Measurements from ENCODE around the gene FZD10.

FZD10 gene

DNA sequence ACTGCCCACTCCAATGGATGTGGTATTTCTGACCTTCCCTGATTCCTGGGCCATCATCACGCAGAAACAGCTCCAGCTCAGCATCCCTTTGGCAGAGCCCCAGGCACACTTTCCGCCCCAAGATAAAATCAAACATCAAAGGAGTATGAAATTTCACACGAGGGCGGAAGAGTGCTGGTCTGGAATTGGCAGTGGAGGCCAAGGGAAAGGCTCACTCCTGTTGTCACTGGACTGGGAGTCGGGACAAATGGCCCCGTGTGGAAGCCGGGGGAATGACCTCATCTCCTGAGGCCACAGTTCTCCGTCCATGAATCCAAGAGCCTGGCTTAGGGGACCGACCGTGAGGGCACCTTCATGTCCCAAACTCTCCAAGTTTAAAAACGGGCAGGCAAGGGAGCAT is 40.9 kb downstream of the FZD10 start:
- no peak overlapping the region for H3K4me3 ChIP-seq (ENCODE audit: low read depth, low read length)

DNA sequence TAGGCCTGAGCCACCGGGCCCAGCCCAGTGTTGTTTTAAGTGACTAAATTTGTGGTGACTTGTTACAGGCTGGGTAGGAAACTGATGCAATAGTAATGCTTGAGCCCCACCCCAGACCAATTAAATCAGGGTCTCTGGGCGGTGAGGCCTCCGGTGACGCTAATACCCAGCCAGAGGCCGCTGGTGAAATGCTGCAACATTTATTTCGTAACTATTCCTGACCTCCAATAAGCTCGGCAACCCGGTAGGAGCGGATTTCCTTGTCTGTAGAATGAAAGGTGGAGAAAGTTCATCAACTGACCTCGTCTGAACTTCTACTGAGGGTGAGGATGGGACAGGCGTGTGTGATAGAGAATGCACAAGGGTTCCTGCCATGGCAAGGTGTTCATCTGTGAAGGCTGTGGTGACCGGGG is 42.3 kb downstream of the FZD10 start:
- H3K4me3 ChIP-seq (ENCODE audit: low read depth, low read length): no peak overlapping the region

DNA sequence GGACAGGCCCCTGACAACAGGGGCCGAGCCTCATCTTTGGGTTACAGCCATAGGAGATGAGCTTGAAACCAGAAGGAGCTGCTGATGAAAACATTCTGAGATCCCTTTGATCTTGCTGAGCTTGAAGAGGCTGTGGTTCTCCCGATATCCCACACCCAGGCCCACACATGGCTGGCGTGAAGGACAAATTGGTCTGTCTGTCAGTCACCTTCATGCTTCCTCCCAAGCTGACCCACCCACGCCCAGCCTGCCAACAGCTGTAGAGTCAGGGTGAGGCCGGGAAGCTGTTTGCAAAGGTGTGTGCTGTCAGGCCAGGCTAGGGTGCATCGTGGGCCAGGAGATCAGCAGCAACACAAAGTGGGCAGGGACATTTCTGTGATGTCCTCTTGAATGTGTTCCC is 43.2 kb downstream of the FZD10 start:
- H3K4me3 ChIP-seq (ENCODE audit: low read depth, low read length): no peak overlapping the region

DNA sequence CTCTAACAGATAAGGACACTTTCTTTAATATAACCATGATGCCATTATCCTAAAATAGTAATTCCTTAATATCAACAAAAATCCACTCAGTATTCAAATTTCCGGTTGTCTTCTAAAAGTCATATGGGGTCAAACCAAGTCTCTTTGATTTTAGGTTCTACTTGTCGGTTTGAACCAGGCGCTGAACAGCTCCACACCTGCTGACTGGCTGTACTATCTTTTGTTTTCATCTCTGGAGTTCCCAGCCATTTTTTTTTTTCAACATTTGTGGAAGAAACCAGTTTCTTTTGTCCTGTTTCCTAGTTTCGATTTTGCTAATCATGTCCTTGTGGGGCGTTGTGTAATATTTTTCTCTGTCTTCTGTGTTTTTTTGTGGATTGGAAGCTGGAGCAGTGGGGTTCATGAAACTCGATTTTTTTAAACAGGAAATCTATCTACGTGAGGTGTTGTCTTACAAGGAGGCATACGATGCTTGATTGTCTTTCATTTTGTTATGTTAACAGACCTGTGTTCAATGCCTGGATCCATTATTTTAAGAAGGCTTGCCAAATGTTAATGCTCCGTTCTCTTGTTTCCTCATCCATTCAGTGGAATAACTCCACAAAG is 50.2 kb downstream of the FZD10 start:
- H3K4me3 ChIP-seq (ENCODE audit: low read depth, low read length): no peak overlapping the region

DNA sequence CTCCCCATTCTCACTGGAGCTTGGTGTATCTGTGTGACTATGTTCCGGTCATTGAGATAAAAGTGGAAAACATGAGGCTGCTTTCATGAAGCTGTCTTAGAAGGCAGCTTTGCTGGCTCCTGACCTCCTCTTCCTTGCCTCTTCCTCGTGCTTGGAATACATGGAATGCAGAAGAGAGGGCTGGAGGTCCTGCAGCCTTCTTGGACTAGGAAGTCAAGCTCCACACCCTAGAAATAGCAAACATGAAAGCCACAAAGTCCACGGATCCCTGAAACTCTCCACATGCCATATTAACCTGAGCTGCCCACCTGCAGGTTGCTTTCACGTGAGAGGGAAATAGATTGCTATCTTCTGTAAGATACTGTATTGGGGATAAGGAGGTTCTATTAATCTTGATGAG is 51.0 kb downstream of the FZD10 start:
- H3K4me3 ChIP-seq (ENCODE audit: low read depth, low read length): no peak overlapping the region

DNA sequence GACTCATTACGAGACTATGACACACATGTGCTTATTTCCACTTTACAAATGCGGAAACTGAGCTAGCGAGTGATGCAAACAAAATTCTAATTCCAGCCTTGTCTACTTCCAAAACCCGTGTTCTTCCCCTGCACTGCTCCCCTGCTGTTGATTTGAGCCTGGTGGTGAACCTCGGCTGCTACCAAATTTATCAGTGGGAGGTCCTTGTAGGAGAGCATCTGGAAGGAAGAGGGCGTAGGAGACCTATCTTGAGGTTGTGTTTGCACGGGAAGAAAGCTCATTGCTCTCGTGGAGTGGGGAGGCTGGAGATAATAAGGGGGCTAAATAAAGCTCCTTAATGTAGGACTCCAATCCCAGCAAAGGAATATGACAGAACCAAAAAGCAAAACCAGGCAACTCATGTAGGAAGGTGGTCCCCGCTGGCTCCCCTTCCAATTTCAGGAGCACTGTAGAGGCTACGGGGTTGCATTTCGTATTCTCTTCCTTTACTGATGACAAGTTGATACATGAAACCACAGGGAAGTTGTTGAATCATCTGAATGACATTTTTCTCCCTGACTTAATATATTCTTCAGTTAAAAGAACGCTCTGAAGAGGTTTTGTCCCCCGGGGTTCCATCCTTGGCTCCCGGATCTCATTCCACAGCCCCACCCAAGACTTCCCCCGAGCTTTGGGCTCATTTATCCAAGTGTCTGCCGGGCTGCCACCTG is 52.6 kb downstream of the FZD10 start:
- H3K4me3 ChIP-seq (ENCODE audit: low read depth, low read length): no peak overlapping the region
